ENCODE results near the gene DRC7. TPM values are rescaled to one million over a fixed set of nuclear protein-coding genes. Genes with fewer than 3 reads are reported as not detected.

The DRC7 gene
- polyA plus RNA-seq, 1 donor from 2014 or later = 1.4 TPM

DNA sequence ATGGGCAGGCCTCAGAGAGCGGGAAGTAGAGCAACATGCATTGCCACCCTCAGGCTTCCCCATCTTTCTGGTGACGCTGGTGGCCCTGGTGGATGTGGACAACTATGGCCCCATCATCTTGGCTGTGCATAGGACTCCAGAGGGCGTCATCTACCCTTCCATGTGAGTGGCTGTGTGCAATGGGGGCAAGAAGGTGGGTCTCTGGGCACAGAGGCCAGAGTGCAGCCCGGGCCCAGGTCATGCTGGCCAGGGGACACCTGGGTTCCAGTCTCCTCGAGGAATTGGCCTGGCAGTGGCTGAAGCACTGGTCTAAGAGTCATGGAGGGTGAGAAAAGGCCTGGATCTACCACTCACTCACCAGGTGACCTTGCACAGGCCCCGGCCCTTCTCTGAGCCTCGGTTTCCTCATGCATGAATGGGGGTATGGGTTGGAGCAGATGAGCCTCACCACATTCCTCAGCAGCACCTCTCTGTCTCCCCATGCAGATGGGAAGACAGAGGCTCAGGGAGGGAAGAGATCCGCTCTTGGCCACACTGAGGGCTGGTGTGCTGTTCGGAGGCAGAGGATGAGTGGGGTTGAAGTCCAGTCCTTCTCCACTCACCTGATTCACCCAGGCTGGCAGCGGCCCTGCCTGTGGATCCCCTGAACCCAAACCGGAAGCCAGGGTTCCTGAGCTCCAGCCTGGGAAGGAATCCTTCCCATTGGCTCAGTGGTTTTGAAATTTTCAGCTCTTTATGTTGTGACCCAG, 33.7 kb upstream of the DRC7 start:
- peaks cover 27% of the 10 kb centered on the region for H3K36me3 ChIP-seq (ENCODE audit: insufficient read depth, low read length)

DNA sequence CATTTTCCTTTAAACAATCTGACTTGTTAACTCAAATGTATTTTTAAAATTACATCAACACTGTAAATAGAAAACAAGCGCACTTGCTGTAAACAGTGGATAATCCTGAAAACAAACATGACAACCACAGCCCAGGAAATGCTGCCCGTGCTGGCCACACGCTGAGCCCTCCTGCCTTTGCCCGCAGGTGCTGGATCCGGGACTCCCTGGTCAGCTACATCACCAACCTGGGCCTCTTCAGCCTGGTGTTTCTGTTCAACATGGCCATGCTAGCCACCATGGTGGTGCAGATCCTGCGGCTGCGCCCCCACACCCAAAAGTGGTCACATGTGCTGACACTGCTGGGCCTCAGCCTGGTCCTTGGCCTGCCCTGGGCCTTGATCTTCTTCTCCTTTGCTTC, 33.1 kb upstream of the DRC7 start:
- Histone ChIP-seq H4K20me1 (ENCODE audit: insufficient read depth) (no peaks in the 10 kb centered on the region), H3K4me3 (ENCODE audit: low read length) (no peak overlapping the region), H3K9me2 (ENCODE audit: insufficient read depth, low read length) (no peaks in the 10 kb centered on the region), H3K9me3 (ENCODE audit: low read length) (no peaks in the 10 kb centered on the region), H3K36me3 (ENCODE audit: insufficient read depth, low read length) (peaks cover 27% of the 10 kb centered on the region), H3K27me3 (ENCODE audit: insufficient read depth, low read depth, low read length) (no peaks in the 10 kb centered on the region), H3K27ac (ENCODE audit: low read length) (no peak overlapping the region), H3F3A (ENCODE audit: insufficient read depth, low read length, poor library complexity, severe bottlenecking) (no peaks in the 10 kb centered on the region), H3K4me2 (ENCODE audit: low read length) (no peak overlapping the region), H3K79me2 (replicated peaks; ENCODE audit: insufficient read depth, low read length) (no peaks in the 10 kb centered on the region), H3K9ac (ENCODE audit: low read length) (no peak overlapping the region), H2AFZ (ENCODE audit: low read depth, low read length) (no peak overlapping the region)
- TF ChIP-seq TAF1 (IDR thresholded peaks at IDR 0.05; ENCODE audit: low read depth) = no peak
- no peak for TF ChIP-seq SMC3 (conservative IDR thresholded peaks at IDR 0.05; ENCODE audit: poor library complexity)
- TF ChIP-seq EP300 (conservative IDR thresholded peaks at IDR 0.05; ENCODE audit: poor library complexity, severe bottlenecking) = no peak
- TF ChIP-seq RAD21 (conservative IDR thresholded peaks at IDR 0.05) = no peak
- TF ChIP-seq EZH2 (IDR thresholded peaks at IDR 0.05; ENCODE audit: borderline replicate concordance, insufficient read depth, low read length, poor library complexity, severe bottlenecking) = no peak

More for the DNA sequence above, 33.7 kb upstream of the DRC7 start:
- Histone ChIP-seq H3K9ac (ENCODE audit: low read length) (no peak overlapping the region), H3K27ac (ENCODE audit: low read length) (no peak overlapping the region), H3K79me2 (replicated peaks; ENCODE audit: insufficient read depth, low read length) (no peaks in the 10 kb centered on the region), H3K4me2 (ENCODE audit: low read length) (no peak overlapping the region), H3K4me3 (ENCODE audit: low read length) (no peak overlapping the region), H3K9me2 (ENCODE audit: insufficient read depth, low read length) (no peaks in the 10 kb centered on the region), H4K20me1 (ENCODE audit: insufficient read depth) (no peaks in the 10 kb centered on the region), H3K27me3 (ENCODE audit: insufficient read depth, low read depth, low read length) (no peaks in the 10 kb centered on the region), H3K9me3 (ENCODE audit: low read length) (no peaks in the 10 kb centered on the region), H2AFZ (ENCODE audit: low read depth, low read length) (no peak overlapping the region), H3F3A (ENCODE audit: insufficient read depth, low read length, poor library complexity, severe bottlenecking) (no peaks in the 10 kb centered on the region)
- TF ChIP-seq MXI1 (conservative IDR thresholded peaks at IDR 0.05; ENCODE audit: poor library complexity, severe bottlenecking) = no peak
- TF ChIP-seq EZH2 (IDR thresholded peaks at IDR 0.05; ENCODE audit: borderline replicate concordance, insufficient read depth, low read length, poor library complexity, severe bottlenecking) = no peak
- no peak for TF ChIP-seq TAF1 (IDR thresholded peaks at IDR 0.05; ENCODE audit: low read depth)
- TF ChIP-seq RAD21 (conservative IDR thresholded peaks at IDR 0.05) = no peak
- TF ChIP-seq EP300 (conservative IDR thresholded peaks at IDR 0.05; ENCODE audit: poor library complexity, severe bottlenecking) = no peak
- TF ChIP-seq POLR2AphosphoS5 (IDR thresholded peaks at IDR 0.05) = no peak
- TF ChIP-seq REST (IDR thresholded peaks at IDR 0.05; ENCODE audit: borderline replicate concordance) = no peak
- no peak for TF ChIP-seq CTCF (IDR thresholded peaks at IDR 0.05; ENCODE audit: poor library complexity, severe bottlenecking)
- TF ChIP-seq SMC3 (conservative IDR thresholded peaks at IDR 0.05; ENCODE audit: poor library complexity) = no peak

Data from neural cell (in vitro differentiated cells).